GM12874 (cell line): Measurements from ENCODE around the gene PELI2.

Source experiments
- TF ChIP-seq, protein P1 (sequence below): IDR thresholded peaks from 2 replicates; pipeline ENCODE4 v1.5.1; 2011; ENCODE audit warnings: low read depth, mild to moderate bottlenecking, control low read depth, low read length, moderate library complexity; ENCODE audit not compliant: insufficient read depth

PELI2 gene

DNA sequence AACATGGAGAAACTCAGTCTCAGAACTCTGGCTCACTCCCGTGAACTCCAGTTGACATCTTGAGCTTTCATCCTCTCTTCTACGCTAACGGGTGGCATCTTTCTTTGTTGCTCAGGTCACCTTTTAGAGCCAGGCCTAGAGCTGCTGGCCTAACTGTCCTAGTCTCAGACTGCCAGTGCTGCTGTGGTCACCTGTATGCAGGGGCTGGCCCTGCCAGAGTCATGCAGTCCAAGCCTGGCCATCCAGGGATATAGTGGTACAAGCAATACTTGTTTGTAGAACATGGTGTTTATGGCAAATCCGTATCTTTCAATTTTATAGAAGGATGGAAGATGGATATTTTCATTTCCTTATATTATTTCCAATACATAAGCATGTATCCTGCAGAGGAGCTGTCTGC, 117.2 kb downstream of the PELI2 start:
- TF ChIP-seq, protein P1, sequence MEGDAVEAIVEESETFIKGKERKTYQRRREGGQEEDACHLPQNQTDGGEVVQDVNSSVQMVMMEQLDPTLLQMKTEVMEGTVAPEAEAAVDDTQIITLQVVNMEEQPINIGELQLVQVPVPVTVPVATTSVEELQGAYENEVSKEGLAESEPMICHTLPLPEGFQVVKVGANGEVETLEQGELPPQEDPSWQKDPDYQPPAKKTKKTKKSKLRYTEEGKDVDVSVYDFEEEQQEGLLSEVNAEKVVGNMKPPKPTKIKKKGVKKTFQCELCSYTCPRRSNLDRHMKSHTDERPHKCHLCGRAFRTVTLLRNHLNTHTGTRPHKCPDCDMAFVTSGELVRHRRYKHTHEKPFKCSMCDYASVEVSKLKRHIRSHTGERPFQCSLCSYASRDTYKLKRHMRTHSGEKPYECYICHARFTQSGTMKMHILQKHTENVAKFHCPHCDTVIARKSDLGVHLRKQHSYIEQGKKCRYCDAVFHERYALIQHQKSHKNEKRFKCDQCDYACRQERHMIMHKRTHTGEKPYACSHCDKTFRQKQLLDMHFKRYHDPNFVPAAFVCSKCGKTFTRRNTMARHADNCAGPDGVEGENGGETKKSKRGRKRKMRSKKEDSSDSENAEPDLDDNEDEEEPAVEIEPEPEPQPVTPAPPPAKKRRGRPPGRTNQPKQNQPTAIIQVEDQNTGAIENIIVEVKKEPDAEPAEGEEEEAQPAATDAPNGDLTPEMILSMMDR = no peak

DNA sequence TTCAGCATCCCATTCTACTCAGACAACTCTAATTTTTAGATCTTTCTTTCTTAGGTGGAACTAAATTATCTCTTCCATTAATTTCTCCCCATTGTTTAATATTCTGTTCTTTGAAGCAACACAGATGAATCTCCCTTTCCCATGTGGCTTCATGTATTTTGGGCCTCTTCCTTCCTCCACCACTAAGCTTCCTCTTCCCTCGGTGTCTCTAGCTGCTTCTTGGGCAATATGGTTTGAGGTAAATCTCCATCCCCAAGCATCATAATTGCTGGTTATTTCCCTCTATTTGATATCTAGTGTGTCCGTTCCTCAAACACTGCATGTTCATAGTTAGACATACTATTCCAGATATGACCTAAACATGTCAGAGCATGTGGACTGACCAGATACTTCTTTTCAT, 119.2 kb downstream of the PELI2 start:
- TF ChIP-seq, protein P1 = no peak

DNA sequence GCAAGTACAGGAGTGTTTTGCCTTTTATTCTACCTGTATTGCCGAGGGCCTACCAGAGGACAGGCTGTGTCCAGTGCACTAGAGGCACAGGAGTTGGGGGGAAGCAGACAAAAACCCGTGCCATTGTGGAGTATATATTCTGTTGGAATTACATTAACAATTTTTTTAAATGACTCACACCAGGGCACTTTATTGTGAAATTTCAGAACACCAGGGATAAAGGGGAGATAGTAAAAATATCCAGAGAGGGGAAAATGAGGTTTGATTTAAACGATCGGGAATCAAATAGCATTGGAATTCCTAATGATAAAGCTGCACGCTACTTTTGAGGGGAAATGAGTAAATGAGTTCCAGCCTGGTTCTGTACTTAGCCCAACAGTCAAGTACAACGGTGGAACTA, 123.2 kb downstream of the PELI2 start:
- TF ChIP-seq, protein P1 = no peak

- TF ChIP-seq, protein P1 = no peak
Measured at GRCh38 chr14:56243110-56243509, 124.9 kb downstream of the PELI2 start.

- TF ChIP-seq, protein P1 = no peak
Measured at GRCh38 chr14:56244138-56244789, 126.1 kb downstream of the PELI2 start.

DNA sequence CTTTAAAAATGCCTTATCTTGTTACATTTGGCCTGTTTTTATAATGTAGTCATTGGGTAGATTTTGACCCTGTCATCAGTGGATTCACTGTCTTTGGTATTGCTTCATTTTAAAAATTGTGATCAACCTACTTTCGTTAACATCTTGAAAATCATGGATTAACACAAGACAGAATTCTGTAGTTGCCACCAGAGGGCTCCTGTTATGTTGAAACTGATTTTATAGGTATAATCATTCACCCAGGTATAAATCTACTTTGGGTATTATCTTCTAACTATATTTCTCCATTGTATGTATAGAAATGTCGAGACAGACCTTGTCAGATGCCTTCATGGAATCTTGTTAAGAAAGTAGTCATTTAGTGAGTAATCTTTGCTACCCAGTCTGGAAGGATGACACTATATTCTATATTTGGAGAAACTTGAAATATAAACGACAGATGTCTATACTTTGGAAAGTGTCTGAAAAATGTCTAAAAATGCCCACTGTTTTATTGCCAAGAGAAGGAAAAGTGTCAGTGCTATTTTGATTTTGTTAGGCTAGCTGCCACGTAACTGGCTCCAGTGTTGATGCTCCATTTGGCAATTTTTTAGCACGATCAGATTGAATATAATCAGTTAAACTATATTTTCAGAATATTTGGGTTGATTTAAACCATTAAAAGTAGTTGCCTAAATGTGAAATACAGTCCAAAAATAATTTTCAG, 129.4 kb downstream of the PELI2 start:
- TF ChIP-seq, protein P1 = 0 out of 2 replicates have a peak, but pooled peaks have one; percentile 7

GRCh38 chr14:56248442-56248841, 130.2 kb downstream of the PELI2 start:
- TF ChIP-seq, protein P1 = no peak
